ENCODE results near the gene CYP17A1.

- TF ChIP-seq, protein P1, sequence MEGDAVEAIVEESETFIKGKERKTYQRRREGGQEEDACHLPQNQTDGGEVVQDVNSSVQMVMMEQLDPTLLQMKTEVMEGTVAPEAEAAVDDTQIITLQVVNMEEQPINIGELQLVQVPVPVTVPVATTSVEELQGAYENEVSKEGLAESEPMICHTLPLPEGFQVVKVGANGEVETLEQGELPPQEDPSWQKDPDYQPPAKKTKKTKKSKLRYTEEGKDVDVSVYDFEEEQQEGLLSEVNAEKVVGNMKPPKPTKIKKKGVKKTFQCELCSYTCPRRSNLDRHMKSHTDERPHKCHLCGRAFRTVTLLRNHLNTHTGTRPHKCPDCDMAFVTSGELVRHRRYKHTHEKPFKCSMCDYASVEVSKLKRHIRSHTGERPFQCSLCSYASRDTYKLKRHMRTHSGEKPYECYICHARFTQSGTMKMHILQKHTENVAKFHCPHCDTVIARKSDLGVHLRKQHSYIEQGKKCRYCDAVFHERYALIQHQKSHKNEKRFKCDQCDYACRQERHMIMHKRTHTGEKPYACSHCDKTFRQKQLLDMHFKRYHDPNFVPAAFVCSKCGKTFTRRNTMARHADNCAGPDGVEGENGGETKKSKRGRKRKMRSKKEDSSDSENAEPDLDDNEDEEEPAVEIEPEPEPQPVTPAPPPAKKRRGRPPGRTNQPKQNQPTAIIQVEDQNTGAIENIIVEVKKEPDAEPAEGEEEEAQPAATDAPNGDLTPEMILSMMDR (IDR thresholded peaks at IDR 0.05) = no peak
- TF ChIP-seq POLR2A (IDR thresholded peaks at IDR 0.05) = no peak
Observed at GRCh38 chr10:102880256-102880655, 43.0 kb upstream of the CYP17A1 start.
